Ishikawa (cell line): Measurements from ENCODE around the gene MLLT3.

Experiments
- CEBPB ChIP-seq: IDR thresholded peaks from 2 replicates; pipeline ENCODE4 v1.6.1; 2012
- NFIC ChIP-seq: IDR thresholded peaks from 2 replicates; pipeline ENCODE4 v1.6.1; 2012
- RAD21 ChIP-seq: IDR thresholded peaks from 2 replicates; pipeline ENCODE4 v1.6.1; 2012; ENCODE audit warnings: low read depth
- TEAD4 ChIP-seq: IDR thresholded peaks from 2 replicates; pipeline ENCODE4 v1.6.1; 2012
- TF ChIP-seq, protein P1 (sequence below): IDR thresholded peaks from 2 replicates; pipeline ENCODE4 v1.6.1; 2012

DNA sequence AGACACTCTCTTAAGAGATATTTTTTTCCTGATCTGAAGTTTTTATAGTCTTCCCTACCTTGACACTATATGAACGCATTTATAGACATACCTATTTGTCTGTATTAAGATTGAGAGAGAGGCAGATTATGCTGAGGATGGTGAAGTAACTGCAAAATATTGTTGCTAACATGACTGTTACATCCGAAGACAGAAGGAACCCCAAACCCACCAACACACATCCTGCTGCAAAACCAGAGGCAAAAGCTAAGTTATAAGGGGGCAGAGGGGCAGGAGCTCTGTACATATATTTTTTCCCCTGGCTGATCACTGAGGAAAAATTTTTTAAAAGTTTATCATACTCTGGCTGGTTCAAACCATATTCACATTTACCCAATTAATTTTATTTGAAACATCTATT is 279.0 kb downstream of the MLLT3 start:
- TF ChIP-seq, protein P1, sequence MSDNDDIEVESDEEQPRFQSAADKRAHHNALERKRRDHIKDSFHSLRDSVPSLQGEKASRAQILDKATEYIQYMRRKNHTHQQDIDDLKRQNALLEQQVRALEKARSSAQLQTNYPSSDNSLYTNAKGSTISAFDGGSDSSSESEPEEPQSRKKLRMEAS: no peak
- no peak for TF ChIP-seq CEBPB
- TF ChIP-seq RAD21: no peak
- no peak for TF ChIP-seq TEAD4
- TF ChIP-seq NFIC: no peak
